Activated CD4-positive, alpha-beta T cell treated with anti-CD3 and anti-CD28 coated beads, Interleukin-2, amount 50 U/mL, for 48 hours (primary cell): ENCODE results near the gene MCF2L2.

Experiments
- DNase-seq, 2 experiments: peaks; one replicate each; pipeline ENCODE4 v3.0.0-alpha.2; 2020

MCF2L2 gene

DNA sequence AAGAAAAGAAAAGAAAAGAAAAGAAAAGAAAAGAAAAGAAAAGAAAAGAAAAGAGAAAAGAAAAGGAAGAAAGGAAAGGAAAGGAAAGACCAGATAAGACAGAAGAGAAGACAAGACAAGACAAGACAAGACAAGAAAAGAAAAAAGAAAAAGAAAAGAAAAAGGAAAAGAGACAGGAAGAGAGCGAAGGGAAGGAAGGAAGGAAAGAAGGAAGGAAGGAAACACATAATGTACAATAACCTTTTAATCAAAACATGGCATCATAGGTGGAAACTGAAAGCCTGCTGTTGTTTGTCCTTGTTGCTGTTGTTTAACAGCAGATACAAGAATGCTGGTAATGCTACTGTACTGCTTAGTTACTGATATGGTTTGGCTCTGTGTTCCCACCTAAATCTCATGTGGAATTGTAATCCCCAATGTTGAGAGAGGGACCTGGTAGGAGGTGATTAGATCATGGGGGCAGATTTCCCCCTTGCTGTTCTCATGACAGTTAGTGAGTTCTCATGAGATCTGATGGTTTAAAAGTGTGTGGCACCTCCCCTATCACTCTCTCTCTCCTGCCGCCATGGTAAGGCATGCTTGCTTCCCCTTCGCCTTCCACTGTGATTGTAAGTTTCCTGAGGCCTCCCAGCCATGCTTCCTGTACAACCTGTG lies 67.3 kb downstream of the MCF2L2 start:
- DNase-seq = no peak

DNA sequence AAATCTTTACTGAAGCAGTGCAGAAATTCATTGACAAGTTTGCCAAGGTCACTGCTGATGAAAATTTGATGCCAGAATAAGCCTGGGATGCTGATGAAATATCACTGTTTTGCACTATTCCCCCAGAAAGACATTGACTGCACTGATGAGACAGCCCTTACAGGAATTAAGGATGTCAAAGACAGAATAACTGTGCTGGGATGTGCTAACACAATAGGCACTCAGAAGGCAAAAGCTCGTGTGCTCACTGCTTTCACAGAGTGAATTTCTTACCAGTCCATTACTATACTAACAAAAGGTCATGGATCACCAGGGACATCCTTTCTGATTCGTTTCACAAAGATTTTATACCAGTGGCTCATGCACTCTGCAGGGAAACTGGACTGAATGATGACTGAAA lies 69.4 kb downstream of the MCF2L2 start:
- no peak for DNase-seq

DNA sequence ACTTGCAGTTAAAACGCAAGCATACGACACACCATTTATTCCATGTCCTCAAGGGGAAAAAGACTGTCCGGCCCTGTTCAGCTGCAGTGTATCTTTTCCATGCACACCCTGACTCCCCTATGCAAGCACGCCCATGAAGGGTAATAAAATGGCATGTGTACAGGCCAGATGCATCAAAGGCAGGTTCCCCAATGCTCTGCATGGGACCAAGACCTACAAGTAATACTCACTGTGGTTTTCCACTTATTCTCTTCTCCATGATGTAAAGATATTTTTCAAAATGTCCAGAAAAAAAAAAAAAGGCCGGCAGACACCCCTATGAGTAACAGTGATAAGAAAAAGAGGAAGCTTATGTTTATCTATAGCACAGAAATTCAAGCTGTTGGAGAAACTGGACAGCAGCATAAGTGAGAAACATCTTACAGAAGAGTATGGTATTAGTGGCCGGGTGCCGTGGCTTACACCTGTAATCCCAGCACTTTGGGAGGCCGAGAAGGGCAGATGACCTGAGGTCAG lies 70.8 kb downstream of the MCF2L2 start:
- DNase-seq = no peak

DNA sequence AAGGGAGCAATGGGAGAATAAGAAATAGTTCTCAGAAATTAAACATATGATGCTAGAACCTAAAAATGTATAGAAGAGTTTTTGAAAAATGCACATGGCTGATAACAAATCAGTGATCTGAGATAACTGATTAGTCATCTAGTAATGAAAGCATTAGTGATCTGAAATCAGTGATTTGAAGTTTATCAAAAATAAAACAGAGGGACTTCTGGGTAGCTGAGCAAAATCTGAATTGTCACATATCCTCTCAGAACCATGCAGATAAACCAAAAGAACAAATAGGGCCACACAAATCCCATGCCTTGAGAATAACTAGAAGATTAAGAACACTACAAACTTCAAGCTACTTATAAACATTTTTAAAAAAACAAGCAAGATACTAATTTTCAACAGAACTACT lies 71.5 kb downstream of the MCF2L2 start:
- DNase-seq = no peak

DNA sequence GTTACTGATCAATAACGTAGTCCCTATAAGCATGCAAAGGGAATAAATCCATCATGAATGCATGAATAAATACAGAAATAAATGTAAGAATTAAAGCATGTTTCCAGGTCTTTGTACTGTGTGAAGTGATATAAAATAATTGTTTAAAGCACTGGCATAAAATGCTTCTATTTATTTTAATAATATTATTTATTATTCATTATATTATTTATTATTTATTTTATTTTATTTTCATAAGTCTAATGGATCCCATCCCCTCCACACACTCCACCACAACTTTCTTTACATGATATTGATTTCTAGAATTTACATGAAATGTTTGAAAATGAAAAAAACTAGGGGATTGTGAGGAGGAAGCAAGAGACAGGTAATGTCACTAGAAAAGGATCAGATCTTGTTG lies 73.5 kb downstream of the MCF2L2 start:
- DNase-seq = no peak

DNA sequence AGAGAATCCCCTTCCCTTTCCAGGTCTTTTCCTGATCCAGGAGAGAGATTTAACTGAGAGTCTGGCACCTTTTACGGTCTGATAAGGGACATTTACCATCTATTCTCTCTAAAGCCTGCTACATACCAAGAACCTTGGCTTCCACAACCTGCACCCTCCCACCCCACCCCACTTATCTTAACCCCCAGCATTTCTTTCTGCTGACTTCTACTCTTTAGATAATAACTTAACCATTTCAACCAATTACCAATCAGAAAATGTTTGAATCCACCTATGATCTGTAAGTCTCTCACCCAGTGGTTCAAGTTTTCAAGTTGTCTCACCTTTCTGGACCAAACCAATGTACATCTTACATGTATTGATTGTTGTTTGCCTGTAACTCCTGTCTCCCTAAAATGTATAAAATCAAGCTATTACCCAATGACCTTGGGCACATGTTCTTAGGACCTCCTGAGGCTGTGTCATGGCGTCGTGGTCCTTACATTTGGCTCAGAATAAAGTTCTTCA lies 74.0 kb downstream of the MCF2L2 start:
- DNase-seq = no peak

DNA sequence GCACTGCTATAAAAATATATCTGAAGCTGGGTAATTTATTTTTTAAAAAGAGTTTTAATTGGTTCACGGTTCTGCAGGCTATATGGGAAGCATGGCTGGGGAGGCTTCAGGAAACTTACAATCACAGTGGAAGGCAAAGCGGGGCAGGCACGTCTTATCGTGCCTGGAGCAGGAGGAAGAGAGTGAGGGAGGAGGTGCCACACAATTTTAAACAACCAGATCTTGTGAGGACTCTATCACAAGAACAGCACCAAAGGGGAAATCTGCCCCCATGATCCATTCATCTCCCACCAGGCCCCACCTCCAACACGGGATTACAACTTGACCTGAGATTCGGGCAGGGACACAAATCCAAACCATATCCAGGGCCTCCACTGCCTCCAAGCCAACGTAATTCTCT lies 75.0 kb downstream of the MCF2L2 start:
- DNase-seq = no peak

DNA sequence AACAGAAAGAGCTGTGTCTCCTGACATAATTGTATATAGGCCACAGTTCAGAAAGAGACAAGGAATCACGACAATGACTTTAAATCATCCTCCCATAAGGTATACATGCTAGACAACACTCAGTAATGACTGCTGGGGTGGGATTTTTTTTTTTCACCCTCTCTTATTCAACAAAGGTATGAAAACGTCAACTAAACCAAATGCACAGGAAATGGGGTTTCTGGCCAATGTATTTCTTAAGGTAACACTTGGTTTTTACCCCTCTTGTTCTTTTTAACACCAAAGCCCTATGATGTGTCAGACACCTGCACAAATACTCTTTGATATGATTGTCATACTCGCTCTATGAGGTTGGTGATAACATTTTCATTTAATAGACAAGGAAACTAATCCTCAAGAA lies 78.3 kb downstream of the MCF2L2 start:
- no peak for DNase-seq

DNA sequence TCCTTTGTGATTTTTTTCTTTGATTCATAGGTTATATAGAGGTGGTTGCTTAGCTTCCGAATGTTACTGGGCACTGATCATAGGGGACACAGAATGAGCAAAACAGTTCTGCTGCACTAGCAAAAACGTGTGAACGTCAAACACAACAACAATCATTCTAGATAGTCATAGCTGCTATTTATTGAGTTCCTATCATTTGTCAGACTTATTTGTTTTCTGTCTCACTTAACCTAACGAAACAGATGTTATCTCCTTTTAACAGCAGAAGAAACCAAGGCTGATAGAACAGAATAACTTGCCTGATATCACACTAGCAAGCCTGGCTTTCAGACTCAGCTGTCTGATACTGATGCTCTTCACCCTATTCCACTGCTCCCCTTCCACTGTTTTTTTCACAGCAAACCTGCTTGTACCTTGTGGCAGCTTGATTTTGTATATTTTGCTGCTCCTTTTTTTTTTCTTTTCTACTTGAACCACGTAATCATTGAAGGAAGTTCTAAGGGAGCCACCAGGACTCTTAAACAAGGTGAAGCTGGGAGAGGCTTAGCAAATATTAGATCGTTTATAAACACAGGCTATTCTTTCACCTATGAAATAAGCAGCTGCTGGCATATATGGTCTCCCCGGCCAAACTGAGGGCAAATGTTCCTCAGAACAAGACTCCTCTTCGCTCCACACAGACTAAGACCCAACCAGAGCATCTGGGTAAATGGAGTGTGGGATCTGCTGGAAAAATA lies 78.8 kb downstream of the MCF2L2 start:
- DNase-seq = no peak

DNA sequence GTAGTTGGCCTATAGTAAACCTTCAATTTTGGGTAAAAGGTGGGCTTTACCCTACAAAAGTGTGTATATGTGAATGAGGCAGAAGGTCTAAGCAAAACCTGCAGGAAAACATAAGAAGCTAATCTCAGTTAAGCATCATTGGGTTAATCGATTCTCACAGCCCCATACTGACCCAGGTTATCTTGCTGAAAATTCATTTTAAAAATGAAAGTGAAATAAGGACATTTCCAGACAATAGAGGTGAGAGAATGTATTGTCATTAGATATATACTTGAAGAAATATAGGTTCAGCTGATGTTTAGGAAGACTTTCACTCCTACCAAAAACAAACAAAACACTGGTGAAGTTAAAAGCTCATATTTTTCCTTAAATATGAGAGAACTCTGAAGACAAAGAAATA lies 85.6 kb downstream of the MCF2L2 start:
- DNase-seq = no peak

DNA sequence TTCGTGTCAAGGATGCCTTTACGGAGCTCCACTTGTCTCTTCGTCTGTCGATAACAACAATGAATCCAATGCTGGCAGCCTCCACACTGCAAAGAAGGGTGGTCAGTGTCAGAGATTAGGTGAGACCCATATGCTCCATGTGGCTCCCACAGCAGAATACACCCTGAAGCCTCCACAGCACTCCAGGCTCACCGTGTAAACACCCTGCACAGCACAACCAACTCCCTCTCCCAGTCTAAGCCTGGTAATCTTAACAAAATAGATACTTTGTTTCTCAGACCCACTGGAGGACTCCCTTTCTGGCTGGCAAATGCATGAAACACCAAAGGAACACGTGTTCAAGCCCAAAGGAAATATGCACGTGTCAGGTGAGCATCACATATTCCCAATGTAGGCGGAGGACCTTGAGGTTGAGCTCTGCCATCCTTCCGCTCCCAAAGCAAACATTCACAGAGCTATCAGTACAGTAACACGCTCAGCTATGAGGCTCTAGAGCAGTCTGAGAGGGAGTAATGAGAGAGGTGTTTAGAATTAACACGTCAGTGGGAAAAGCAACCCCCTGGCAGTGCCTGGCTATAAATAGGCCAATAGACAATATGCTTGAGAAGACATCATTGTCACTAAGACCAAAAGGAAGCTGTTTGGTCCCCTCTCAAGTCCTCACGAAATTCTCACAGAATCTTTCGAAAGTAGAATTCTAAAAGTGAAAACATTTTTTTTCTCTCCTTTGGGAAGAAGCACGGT lies 86.7 kb downstream of the MCF2L2 start:
- DNase-seq = no peak

DNA sequence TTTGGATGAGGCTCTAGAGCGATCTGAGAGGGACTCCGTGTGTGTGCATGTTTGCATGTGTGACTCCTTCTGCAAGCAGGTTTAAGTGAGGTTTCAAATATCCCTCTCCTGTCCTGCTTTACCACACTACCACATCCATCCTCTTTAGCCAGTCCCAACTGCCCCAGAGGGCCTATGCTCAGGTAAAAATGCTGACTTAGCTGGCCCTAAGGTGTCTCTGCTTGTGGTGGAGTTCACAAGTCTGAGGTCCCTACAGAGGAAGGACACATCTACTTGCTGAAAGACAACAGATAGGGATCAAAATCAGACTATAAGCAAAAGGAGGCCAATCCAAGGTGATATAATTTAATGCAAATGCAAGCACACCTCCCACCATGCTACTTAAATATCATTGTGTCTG lies 88.2 kb downstream of the MCF2L2 start:
- DNase-seq = no peak

DNA sequence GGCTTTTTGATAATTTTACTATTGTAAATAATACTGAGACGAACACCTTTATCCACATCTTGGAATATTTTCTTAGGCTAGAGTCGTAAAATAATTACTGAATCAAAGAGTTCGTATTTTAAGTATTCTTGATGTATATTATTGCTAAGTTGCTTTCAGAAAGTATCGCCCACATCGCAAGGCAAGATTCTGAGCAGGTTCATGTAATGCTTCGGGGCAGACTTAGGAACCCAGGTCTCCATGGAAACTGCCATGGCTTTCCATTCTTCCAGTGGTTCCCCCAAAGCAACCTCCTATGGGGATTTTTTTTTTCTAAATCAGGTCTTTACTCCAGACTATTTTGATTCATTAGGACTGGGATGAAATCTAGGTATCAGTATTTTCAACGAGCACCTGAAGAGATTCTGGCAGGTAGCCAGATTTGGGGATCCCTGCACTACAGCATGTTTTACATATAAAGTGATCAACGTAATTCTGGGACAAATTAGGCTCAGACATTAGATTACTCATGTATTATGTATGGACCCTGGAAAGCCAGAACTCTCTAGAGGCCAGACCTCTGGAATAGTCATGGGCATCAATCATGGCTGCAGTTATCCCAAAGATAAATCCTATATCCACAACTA lies 88.8 kb downstream of the MCF2L2 start:
- DNase-seq = no peak

DNA sequence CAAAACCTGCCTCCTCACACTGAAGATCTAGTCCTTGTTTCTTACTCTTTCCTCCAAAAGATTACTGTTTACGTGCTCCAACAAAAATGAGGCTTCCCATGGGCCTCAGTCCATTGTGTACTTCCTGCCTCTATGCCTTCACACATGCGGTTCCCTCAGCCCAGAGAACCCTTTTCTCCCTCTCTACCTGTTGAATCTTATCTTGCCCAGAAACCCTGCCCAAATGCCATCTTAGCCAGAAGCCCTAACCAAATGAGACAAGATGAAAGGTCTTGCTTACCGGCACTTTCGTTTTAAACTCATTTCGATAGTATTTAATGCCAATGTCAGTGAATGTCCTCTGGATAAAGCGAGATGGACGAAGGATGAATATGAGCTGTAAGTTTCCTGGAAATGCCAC lies 89.9 kb downstream of the MCF2L2 start:
- DNase-seq = no peak

DNA sequence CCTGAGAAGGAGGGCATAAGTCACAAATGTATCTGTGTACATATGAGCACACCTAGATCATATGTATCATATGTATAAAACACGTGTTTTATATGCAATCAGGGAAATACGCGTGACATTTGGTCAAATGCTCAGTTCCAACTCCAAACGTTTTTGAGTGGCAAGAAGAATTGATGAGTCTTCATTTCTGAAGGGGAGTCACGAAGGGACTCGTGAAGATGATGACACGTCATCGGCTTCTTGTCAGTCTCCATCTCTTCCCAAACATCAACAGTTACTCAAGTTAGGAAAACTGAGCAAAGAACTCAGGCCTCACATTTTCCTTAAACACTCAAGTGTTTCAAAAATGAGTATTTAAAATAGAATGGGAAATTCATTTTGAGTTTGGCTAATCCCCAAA lies 95.9 kb downstream of the MCF2L2 start:
- no peak for DNase-seq

DNA sequence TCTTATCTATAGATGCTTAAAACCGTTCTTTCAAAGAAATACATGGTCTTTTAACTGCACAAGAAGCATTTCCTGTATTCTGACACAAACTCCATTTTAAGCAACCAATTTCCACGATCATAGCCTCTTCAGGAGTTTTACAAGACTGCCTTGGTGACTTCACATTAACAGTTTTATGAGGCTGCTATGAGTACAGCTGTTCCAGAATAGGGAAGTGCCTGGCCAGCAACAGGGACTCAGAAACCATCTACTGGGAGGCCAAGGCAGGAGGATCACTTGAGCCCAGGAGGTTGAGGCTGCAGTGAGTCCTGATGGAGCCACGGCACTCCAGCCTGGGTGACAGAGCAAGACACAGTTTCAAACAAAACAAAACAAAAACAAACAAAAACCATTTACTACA lies 96.9 kb downstream of the MCF2L2 start:
- no peak for DNase-seq

DNA sequence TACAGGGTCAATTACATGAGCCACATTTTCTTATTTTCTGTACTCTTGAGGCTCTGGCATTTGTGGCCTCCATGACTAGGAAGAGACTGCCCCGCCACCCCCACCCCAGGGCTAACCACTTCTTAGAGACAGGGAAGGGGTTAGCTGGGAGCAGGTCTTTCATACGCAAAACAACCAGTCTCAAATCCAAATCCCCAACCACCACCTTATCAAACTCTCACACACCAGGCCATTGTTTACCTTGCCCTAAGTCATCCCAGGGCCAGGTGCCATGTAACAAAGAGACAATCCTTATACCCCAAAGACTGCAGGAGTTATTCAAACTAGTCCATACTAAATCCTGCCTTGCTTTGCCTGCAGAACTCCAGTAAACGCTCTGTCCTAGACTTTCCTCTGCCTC lies 97.5 kb downstream of the MCF2L2 start:
- DNase-seq = no peak

DNA sequence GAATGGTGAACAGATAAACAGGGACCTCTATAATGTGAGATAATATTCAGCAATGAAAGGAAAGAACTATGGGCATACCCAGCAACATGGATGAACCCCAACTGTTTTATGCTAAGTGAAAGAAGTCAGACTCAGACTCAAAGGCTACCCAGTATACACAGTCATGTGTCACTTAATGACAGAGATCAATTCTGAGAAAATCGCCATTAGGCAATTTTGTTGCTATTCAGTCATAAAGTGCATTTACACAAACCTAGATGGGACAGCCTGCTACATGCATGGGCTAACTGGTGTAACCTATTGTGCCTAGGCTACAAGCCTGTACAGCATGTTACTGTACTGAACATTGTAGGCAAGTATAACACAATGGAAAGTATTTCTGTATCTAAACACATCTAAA lies 98.9 kb downstream of the MCF2L2 start:
- DNase-seq = no peak

DNA sequence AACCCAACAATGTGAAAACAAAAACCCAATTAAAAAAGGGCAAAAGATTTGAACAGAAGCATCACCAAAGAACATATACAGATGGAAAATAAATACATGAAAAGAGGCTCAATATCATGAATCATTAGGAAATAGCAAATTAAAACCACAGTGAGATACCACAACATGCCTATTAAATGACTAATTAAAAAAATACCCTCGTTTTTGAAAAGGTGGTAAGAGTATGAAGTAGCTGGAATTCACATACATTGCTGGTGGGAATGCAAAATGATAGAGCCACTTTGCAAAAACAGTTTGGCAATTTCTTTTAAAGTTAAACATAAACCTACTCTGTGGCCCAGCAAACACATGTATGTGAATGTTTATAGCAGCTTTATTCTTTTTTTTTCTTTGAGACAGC lies 99.6 kb downstream of the MCF2L2 start:
- DNase-seq = no peak

DNA sequence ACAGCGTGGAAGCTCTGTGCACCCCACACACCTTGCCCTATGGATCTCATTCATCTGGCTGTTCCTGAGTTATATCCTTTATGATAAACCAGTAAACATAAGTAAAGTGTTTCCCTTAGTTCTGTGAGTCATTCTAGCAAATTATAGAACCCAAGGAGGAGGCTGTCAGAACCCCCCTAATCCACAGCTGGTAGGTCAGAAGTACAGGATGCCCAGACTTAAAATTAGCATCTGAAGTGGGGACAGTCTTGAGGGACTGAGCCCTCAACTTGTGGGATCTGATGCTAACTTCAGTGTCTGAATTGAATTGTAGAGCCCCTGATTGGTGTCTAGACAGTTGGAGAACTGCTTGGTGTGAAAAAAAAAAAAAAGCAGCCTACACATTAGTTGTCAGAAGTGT lies 100.3 kb downstream of the MCF2L2 start:
- no peak for DNase-seq

DNA sequence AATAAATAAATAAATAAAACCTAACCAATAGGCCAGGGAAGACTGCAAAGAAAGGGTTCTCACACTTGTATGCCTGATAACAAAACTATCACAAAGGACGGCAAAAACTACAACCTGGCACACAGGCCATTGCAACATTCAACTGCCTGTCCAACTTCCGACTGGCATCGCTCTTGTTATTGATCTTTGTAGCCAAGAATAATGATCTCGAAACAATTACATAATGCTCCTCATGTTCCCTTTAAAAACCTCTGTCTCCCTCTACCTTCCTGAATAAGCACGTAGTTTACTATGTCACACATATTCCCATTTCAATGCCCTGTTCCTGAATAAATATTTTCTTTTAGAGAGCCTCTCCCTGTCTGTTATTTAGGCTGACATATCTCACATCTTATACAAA lies 101.1 kb downstream of the MCF2L2 start:
- no peak for DNase-seq

DNA sequence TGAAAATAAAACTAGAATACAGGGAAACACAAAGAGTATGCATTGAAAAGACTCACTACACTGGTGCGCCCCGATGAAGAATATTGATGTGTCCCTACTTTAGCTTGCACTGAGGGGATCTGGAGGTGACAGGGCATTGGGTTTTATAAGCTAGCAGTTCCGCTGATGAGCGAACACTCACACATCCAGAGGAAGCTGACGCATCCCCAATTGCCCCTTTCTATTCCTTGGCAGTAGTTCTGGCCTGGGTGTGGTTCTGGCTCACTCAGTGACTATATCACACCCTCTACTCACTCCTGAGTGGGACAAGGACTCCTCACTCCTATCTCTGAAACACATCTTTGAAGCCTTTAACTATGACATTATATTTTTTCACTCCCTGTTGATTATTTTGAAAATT lies 104.3 kb downstream of the MCF2L2 start:
- DNase-seq = no peak

DNA sequence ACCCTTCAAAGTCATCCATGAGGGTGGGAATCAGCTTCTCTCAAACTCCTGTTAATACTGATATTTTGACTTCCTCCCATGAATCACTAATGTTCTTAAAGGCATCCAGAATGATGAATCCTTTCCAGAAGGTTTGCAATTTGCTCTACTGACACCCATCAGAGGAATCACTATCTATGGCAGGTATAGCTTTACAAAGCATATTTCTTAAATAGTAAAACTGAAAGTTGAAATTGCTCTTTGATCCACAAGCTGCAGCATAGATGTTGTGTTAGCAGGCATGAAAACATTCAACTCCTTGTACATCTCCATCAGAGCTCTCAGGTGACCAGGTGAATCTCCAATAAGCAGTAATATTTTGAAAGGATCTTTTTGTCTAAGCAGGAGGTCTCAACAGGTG lies 109.0 kb downstream of the MCF2L2 start:
- no peak for DNase-seq
